Activated CD8-positive, alpha-beta memory T cell treated with anti-CD3 and anti-CD28 coated beads for 4 hours (primary cell): ENCODE data around the gene YY1AP1.
A peak's percentile ranks its signal among the peaks of the same experiment; 100 is the strongest.
"Not testable (repeated sequence)": the region's sequence is repeated elsewhere in the genome, so short reads cannot be mapped to it uniquely, and the experiment has no call there.

Experiments
- DNase-seq, 2 donors: peaks; one replicate each; pipeline ENCODE4 v3.0.0-alpha.2; 2020; ENCODE audit warnings: low read depth in 2 of 2

Gene YY1AP1

GRCh38 chr1:155688324-155689080, at the start of gene YY1AP1:
TSS of gene YY1AP1 (minus strand) at chr1:155688774. CDS start at chr1:155680436, 8,338 bp downstream.
- peak; percentile 81 to 84 for DNase-seq

- DNase-seq, result no peak
These were observed 40.7 kb upstream of the YY1AP1 start for GRCh38 chr1:155729031-155729898.

GRCh38 chr1:155725142-155725541, 36.6 kb upstream of the YY1AP1 start:
- DNase-seq, result no peak

- DNase-seq, result no peak
These were observed 31.1 kb upstream of the YY1AP1 start for GRCh38 chr1:155719703-155720102.

- DNase-seq, result not testable (repeated sequence)
These were observed 30.0 kb upstream of the YY1AP1 start for GRCh38 chr1:155718524-155719115.

GRCh38 chr1:155717041-155717440, 28.5 kb upstream of the YY1AP1 start:
- DNase-seq, result no peak

GRCh38 chr1:155715777-155716176, 27.2 kb upstream of the YY1AP1 start:
- no peak for DNase-seq

- DNase-seq, result not testable (repeated sequence)
These were observed 26.5 kb upstream of the YY1AP1 start for GRCh38 chr1:155715056-155715455.

GRCh38 chr1:155713075-155713474, 24.5 kb upstream of the YY1AP1 start:
- no peak for DNase-seq

GRCh38 chr1:155712636-155713035, 24.1 kb upstream of the YY1AP1 start:
- not testable (repeated sequence) for DNase-seq

GRCh38 chr1:155711457-155711856, 22.9 kb upstream of the YY1AP1 start:
- DNase-seq, result not testable (repeated sequence)

- DNase-seq, result no peak
These were observed 20.8 kb upstream of the YY1AP1 start for GRCh38 chr1:155709391-155709790.

- no peak for DNase-seq
These were observed 17.6 kb upstream of the YY1AP1 start for GRCh38 chr1:155706139-155706538.

GRCh38 chr1:155704414-155704813, 15.8 kb upstream of the YY1AP1 start:
- not testable (repeated sequence) for DNase-seq

- DNase-seq, result no peak
These were observed 14.6 kb upstream of the YY1AP1 start for GRCh38 chr1:155703216-155703615.

GRCh38 chr1:155701675-155702074, 13.1 kb upstream of the YY1AP1 start:
- not testable (repeated sequence) for DNase-seq

- DNase-seq, result not testable (repeated sequence)
These were observed 10.5 kb upstream of the YY1AP1 start for GRCh38 chr1:155699062-155699461.

- DNase-seq, result no peak
These were observed 9.9 kb upstream of the YY1AP1 start for GRCh38 chr1:155698382-155699038.

GRCh38 chr1:155697616-155698015, 9.0 kb upstream of the YY1AP1 start:
- DNase-seq, result not testable (repeated sequence)

GRCh38 chr1:155697046-155697445, 8.5 kb upstream of the YY1AP1 start:
- no peak for DNase-seq

GRCh38 chr1:155696524-155696923, 8.0 kb upstream of the YY1AP1 start:
- no peak for DNase-seq

- no peak for DNase-seq
These were observed 7.0 kb upstream of the YY1AP1 start for GRCh38 chr1:155695608-155696007.
